ENCODE data around the gene DDAH1. TPM values are rescaled to one million over a fixed set of nuclear protein-coding genes. Genes with fewer than 3 reads are reported as not detected.

Gene DDAH1
- total RNA-seq, 1 donor from 2014 or later: 10.3 TPM

DNA sequence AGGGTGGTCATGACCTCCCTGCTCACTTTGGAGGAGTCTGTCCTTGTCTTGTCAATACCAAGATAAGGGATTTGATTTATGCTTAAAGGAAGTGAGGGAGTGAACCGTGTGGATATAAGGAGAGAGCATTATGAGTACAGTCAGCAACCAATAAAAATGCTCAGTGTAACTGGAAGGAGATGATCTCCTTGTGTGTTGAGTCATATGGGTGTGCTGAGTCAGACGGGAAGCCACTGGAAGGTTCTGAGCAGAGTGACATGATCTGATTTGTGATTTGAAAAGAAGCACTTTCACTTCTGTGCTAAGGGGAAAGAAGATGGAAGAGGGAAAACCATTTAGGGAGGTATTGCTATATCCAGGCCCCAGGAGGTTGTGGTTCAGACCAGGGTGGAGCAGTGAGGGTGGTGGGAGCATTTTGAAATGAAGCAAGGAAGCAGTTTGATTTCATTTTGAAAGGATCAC is 186.1 kb downstream of the DDAH1 start:
- no peak for DNase-seq (ENCODE audit: extremely low spot score in 2 of 2)
- Histone ChIP-seq H3K27ac (peak overlapping the region; percentile 94), H3K4me1 (peaks cover 58% of the 10 kb centered on the region)

DNA sequence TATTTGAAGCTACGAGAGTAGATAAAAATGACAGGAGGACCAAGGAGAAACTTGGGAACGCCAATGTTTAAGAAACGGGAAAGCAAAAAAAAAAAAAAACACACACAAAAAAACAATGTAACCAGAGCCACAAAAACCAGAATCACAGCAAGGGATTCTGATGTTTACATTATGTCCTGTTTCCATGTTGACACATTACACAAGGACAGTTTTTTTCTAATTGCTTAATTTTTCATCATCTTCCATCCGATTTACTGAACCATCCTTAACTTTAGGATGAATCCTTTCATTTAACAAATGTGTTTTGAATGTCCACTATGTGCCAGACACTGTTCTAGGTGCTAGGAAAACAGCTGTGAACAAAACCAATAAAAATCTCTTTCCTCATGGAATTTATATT is 187.2 kb downstream of the DDAH1 start:
- H3K9me3 ChIP-seq: no peaks in the 10 kb centered on the region
- H3K27ac ChIP-seq: peak overlapping the region; percentile 94
- no peak overlapping the region for H3K4me3 ChIP-seq
- no peaks in the 10 kb centered on the region for H3K36me3 ChIP-seq
- no peak for TF ChIP-seq POLR2AphosphoS5 (IDR thresholded peaks at IDR 0.05; ENCODE audit: insufficient read depth in 1 of 2, low read depth in 1 of 2)
- TF ChIP-seq, protein P1, sequence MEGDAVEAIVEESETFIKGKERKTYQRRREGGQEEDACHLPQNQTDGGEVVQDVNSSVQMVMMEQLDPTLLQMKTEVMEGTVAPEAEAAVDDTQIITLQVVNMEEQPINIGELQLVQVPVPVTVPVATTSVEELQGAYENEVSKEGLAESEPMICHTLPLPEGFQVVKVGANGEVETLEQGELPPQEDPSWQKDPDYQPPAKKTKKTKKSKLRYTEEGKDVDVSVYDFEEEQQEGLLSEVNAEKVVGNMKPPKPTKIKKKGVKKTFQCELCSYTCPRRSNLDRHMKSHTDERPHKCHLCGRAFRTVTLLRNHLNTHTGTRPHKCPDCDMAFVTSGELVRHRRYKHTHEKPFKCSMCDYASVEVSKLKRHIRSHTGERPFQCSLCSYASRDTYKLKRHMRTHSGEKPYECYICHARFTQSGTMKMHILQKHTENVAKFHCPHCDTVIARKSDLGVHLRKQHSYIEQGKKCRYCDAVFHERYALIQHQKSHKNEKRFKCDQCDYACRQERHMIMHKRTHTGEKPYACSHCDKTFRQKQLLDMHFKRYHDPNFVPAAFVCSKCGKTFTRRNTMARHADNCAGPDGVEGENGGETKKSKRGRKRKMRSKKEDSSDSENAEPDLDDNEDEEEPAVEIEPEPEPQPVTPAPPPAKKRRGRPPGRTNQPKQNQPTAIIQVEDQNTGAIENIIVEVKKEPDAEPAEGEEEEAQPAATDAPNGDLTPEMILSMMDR (IDR thresholded peaks at IDR 0.05): no peak
- no peak for TF ChIP-seq POLR2A (IDR thresholded peaks at IDR 0.05)
- intact Hi-C loops (cut with DNase I): no loop called here
- DNase-seq (ENCODE audit: extremely low spot score in 2 of 2): no peak
- peaks cover 69% of the 10 kb centered on the region for H3K4me1 ChIP-seq
- no peaks in the 10 kb centered on the region for H3K27me3 ChIP-seq

More for the DNA sequence above, 186.1 kb downstream of the DDAH1 start:
- TF ChIP-seq POLR2A (IDR thresholded peaks at IDR 0.05): peak in 1 of 2 donors; percentile 19
- TF ChIP-seq, protein P1 (IDR thresholded peaks at IDR 0.05): no peak
- TF ChIP-seq POLR2AphosphoS5 (IDR thresholded peaks at IDR 0.05; ENCODE audit: insufficient read depth in 1 of 2, low read depth in 1 of 2): peak in 1 of 2 donors; percentile 96
- no peaks in the 10 kb centered on the region for H3K9me3 ChIP-seq
- intact Hi-C loops (cut with DNase I): no loop called here
- H3K27me3 ChIP-seq: no peaks in the 10 kb centered on the region
- no peaks in the 10 kb centered on the region for H3K36me3 ChIP-seq
- H3K4me3 ChIP-seq: no peak overlapping the region

DNA sequence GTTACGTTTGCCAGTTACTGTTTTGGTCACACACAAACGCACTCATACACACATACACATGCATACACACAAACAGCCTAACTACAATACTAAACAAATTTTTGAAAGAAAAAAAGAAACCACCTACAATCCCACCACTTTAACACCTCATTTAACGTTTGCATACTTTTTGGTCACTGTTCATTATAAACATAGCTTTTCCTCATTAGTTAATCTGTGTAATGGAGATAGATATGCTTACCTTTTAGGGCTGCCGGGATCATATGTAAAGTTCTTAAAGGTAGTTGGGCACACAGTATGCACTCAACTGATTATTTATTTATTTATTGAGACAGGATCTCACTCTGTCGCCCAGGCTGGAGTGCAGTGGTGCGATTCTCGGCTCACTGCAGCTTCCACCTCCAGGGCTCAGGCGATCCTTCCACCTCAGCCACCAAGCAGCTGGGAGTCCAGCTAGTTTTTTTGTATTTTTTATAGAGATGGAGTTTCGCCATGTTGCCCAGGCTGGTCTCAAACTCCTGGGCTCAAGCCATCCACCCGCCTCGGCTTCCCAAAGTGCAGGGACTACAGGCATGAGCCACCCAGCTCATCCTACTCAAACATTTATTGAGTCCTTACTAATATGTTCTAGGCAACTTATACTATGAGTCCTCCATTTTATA is 187.8 kb downstream of the DDAH1 start:
- Histone ChIP-seq H3K9me3 (no peaks in the 10 kb centered on the region), H3K4me3 (peak overlapping the region; percentile 77 to 98), H3K4me1 (peaks cover 71% of the 10 kb centered on the region), H3K27me3 (no peaks in the 10 kb centered on the region), H3K36me3 (no peaks in the 10 kb centered on the region), H3K27ac (peak overlapping the region; percentile 94)
- intact Hi-C loops (cut with DNase I): no loop called here
- TF ChIP-seq, protein P1 (IDR thresholded peaks at IDR 0.05): no peak
- TF ChIP-seq POLR2AphosphoS5 (IDR thresholded peaks at IDR 0.05; ENCODE audit: insufficient read depth in 1 of 2, low read depth in 1 of 2): no peak
- TF ChIP-seq POLR2A (IDR thresholded peaks at IDR 0.05): no peak
- DNase-seq (ENCODE audit: extremely low spot score in 2 of 2): no peak

DNA sequence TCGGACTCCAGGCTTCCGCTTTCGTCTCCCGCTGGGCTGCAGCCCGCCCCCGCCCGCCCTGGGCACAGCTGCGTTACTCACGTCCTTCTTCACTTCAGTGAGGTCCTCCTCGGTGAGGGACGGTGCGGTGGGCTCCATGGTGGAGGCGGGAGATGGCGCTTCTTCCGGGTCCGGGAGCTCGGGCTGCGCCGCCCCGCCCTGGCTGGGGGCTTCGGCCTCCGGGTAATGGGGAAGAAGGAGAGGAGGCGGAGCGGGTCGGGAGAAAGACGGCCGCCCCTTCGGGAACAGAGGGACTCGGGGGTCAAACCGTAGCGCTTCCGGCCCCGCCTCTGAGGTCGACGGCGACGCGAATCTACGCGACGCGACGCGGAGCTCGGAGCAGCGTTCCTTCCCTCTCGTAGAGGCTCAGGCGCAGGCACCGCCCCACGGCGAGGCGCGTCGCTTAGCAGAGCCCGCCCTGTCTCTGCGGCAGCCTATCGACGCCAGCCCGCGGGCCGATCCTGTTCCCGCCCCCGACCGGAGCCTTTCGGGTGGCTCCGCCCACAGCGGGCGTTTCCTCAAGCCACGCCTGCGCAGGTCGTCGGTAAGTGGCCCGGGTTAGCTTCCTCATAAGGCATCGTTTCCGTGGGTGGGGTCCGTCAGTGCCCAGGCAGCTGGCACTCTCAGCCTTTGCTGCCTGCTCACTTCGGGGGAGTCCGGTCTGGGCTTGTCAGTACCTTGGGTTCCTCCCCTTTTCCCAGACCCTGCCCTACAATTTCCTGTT is 188.6 kb downstream of the DDAH1 start, which contains the start of gene BCL10:
TSS of gene BCL10 (minus strand) at position 418 of the 763 bp plus-strand sequence. CDS start at position 138, 280 bp downstream.
- DNase-seq (ENCODE audit: extremely low spot score in 2 of 2): peak; percentile 99
- peak; percentile 6 to 76 for TF ChIP-seq POLR2A (IDR thresholded peaks at IDR 0.05)
- TF ChIP-seq, protein P1 (IDR thresholded peaks at IDR 0.05): no peak
- TF ChIP-seq POLR2AphosphoS5 (IDR thresholded peaks at IDR 0.05; ENCODE audit: insufficient read depth in 1 of 2, low read depth in 1 of 2): peak; percentile 95 to 98
- Histone ChIP-seq H3K4me1 (peaks cover 74% of the 10 kb centered on the region), H3K9me3 (no peaks in the 10 kb centered on the region), H3K36me3 (no peaks in the 10 kb centered on the region), H3K4me3 (peak within 1 kb of the TSS; percentile 77 to 98), H3K27me3 (no peaks in the 10 kb centered on the region), H3K27ac (peak within 1 kb of the TSS; percentile 94)
- intact Hi-C loops (cut with DNase I): no loop called here

Measured in vagina (tissue), 2 donors.